HT-29 (cell line): ENCODE data around the gene GNAI1. TPM values are rescaled to one million over a fixed set of nuclear protein-coding genes. Genes with fewer than 3 reads are reported as not detected.

Source experiments
- DNase-seq: peaks from one replicate; pipeline ENCODE4 v3.0.0-alpha.2; 2015; ENCODE audit warnings: low spot score
- small RNA-seq: library from RNA; depleted of rRNA; stranded (forward); fragments of <200 nt; gene quantifications from one replicate; pipeline ENCODE3, GENCODE V24; 2014
- total RNA-seq: library from RNA; depleted of rRNA; stranded (reverse); fragments of >200 nt; shearing (Covaris generic); gene quantifications from 2 replicates; pipeline ENCODE4 v1.2.3, GENCODE V29; 2014

GNAI1 gene
- total RNA-seq, 1 experiment from 2014 or later = 30.7 TPM

- peak; percentile 71 for DNase-seq
Observed at GRCh38 chr7:80253237-80253636, 118.6 kb downstream of the GNAI1 start.

GRCh38 chr7:80253653-80254052 lies 119.0 kb downstream of the GNAI1 start:
- no peak for DNase-seq

- DNase-seq = no peak
Observed at GRCh38 chr7:80255656-80256055, 121.0 kb downstream of the GNAI1 start.

GRCh38 chr7:80257756-80258155 lies 123.1 kb downstream of the GNAI1 start:
- no peak for DNase-seq

GRCh38 chr7:80260606-80261005 lies 126.0 kb downstream of the GNAI1 start:
- DNase-seq = no peak

GRCh38 chr7:80263333-80263732 lies 128.7 kb downstream of the GNAI1 start:
- no peak for DNase-seq

- DNase-seq = no peak
Observed at GRCh38 chr7:80263821-80264220, 129.2 kb downstream of the GNAI1 start.

GRCh38 chr7:80264769-80265495 lies 130.3 kb downstream of the GNAI1 start:
- DNase-seq = no peak

- DNase-seq = no peak
Observed at GRCh38 chr7:80272560-80273239, 138.1 kb downstream of the GNAI1 start.

GRCh38 chr7:80273327-80273726 lies 138.7 kb downstream of the GNAI1 start:
- no peak for DNase-seq

GRCh38 chr7:80275192-80275605 lies 140.6 kb downstream of the GNAI1 start:
- DNase-seq = no peak

Small RNA genes lying within 50 kb of the gene (small RNA-seq; reads per million reads assigned to genes)
- not detected for gene RN7SL869P
